SK-N-SH treated with all-trans-retinoic acid at 6 μM for 48 hours (cell line): ENCODE data around the gene FBXL13.
A peak's percentile ranks its signal among the peaks of the same experiment; 100 is the strongest.

Source experiments
- ATAC-seq: fragments of 200-7000 bp; cut with Tn5 transposase; 3 replicates; pipeline ENCODE4 v1.9.1; 2020; ENCODE audit warnings: mild to moderate bottlenecking, moderate library complexity
- ARNTL ChIP-seq: fragments of 450-650 bp; formaldehyde crosslinking; IDR thresholded peaks from 2 replicates; pipeline ENCODE4 v1.5.0; 2020; ENCODE audit warnings: low read depth, mild to moderate bottlenecking, moderate library complexity, borderline replicate concordance
- CSDC2 ChIP-seq: fragments of 250-450 bp; sonication (Bioruptor Pico); IDR thresholded peaks from 2 replicates; pipeline ENCODE4 v1.5.0; 2020; ENCODE audit warnings: mild to moderate bottlenecking, moderate library complexity
- ESRRG ChIP-seq: fragments of 250-450 bp; sonication (Bioruptor Pico); IDR thresholded peaks from 2 replicates; pipeline ENCODE4 v1.6.1; 2021; ENCODE audit warnings: mild to moderate bottlenecking
- GLIS3 ChIP-seq: fragments of 250-450 bp; sonication (Bioruptor Pico); IDR thresholded peaks from 2 replicates; pipeline ENCODE4 v1.5.0; 2020; ENCODE audit warnings: mild to moderate bottlenecking, moderate library complexity
- ISL1 ChIP-seq: fragments of 250-450 bp; sonication (Bioruptor Pico); IDR thresholded peaks from 2 replicates; pipeline ENCODE4 v2.1.2; 2022; ENCODE audit warnings: mild to moderate bottlenecking, moderate library complexity
- PPARA ChIP-seq: fragments of 250-450 bp; sonication (Bioruptor Pico); IDR thresholded peaks from 2 replicates; pipeline ENCODE4 v1.5.0; 2020; ENCODE audit warnings: mild to moderate bottlenecking, borderline replicate concordance
- RARB ChIP-seq: fragments of 250-450 bp; sonication (Bioruptor Pico); IDR thresholded peaks from 2 replicates; pipeline ENCODE4 v1.8.0; 2021; ENCODE audit warnings: mild to moderate bottlenecking, moderate library complexity
- SNAI2 ChIP-seq: fragments of 250-450 bp; sonication (Bioruptor Pico); IDR thresholded peaks from 2 replicates; pipeline ENCODE4 v1.5.0; 2020; ENCODE audit warnings: mild to moderate bottlenecking, moderate library complexity
- TCF4 ChIP-seq: fragments of 250-450 bp; sonication (Bioruptor Pico); IDR thresholded peaks from 2 replicates; pipeline ENCODE4 v1.8.0; 2021; ENCODE audit warnings: mild to moderate bottlenecking, moderate library complexity, borderline replicate concordance
- ZC3H10 ChIP-seq: fragments of 250-450 bp; sonication (Bioruptor Pico); IDR thresholded peaks from 2 replicates; pipeline ENCODE4 v1.5.1; 2021; ENCODE audit warnings: mild to moderate bottlenecking, moderate library complexity
- ZFP3 ChIP-seq: fragments of 250-450 bp; sonication (Bioruptor Pico); IDR thresholded peaks from 2 replicates; pipeline ENCODE4 v1.5.0; 2020; ENCODE audit warnings: mild to moderate bottlenecking, moderate library complexity
- ZFP30 ChIP-seq: fragments of 450-650 bp; formaldehyde crosslinking; IDR thresholded peaks from 2 replicates; pipeline ENCODE4 v1.5.0; 2022; ENCODE audit warnings: mild to moderate bottlenecking, moderate library complexity
- ZNF70 ChIP-seq: fragments of 450-650 bp; formaldehyde crosslinking; IDR thresholded peaks from 2 replicates; pipeline ENCODE4 v1.5.0; 2020; ENCODE audit warnings: mild to moderate bottlenecking, moderate library complexity
- ZNF8 ChIP-seq: fragments of 450-650 bp; formaldehyde crosslinking; IDR thresholded peaks from 2 replicates; pipeline ENCODE4 v1.5.0; 2020; ENCODE audit warnings: mild to moderate bottlenecking, moderate library complexity
- TF ChIP-seq, protein P1 (sequence below): fragments of 250-450 bp; sonication (Bioruptor Pico); IDR thresholded peaks from 2 replicates; pipeline ENCODE4 v1.5.0; 2020; ENCODE audit warnings: mild to moderate bottlenecking, moderate library complexity
- TF ChIP-seq, protein P2 (sequence below): fragments of 250-450 bp; sonication (Bioruptor Pico); IDR thresholded peaks from 2 replicates; pipeline ENCODE4 v1.5.1; 2020; ENCODE audit warnings: low read depth, mild to moderate bottlenecking, moderate library complexity
- TF ChIP-seq, protein P3 (sequence below): fragments of 250-450 bp; sonication (Bioruptor Pico); IDR thresholded peaks from 2 replicates; pipeline ENCODE4 v1.8.0; 2021; ENCODE audit warnings: low read depth, mild to moderate bottlenecking, moderate library complexity, borderline replicate concordance
- TF ChIP-seq, protein P4 (sequence below): fragments of 250-450 bp; sonication (Bioruptor Pico); IDR thresholded peaks from 2 replicates; pipeline ENCODE4 v1.5.1; 2021; ENCODE audit warnings: mild to moderate bottlenecking, moderate library complexity

The FBXL13 gene

GRCh38 chr7:103071000-103071399, 3.6 kb downstream of the FBXL13 start:
- TF ChIP-seq ARNTL (CRISPR knock-in tag) (no peak), ZNF70 (CRISPR knock-in tag) (no peak), ZFP30 (CRISPR knock-in tag) (no peak), ZC3H10 (CRISPR knock-in tag) (no peak), ZFP3 (no peak), ESRRG (no peak), PPARA (no peak), GLIS3 (CRISPR knock-in tag) (no peak), RARB (CRISPR knock-in tag) (no peak), TCF4 (CRISPR knock-in tag) (no peak)
- TF ChIP-seq, protein P1, sequence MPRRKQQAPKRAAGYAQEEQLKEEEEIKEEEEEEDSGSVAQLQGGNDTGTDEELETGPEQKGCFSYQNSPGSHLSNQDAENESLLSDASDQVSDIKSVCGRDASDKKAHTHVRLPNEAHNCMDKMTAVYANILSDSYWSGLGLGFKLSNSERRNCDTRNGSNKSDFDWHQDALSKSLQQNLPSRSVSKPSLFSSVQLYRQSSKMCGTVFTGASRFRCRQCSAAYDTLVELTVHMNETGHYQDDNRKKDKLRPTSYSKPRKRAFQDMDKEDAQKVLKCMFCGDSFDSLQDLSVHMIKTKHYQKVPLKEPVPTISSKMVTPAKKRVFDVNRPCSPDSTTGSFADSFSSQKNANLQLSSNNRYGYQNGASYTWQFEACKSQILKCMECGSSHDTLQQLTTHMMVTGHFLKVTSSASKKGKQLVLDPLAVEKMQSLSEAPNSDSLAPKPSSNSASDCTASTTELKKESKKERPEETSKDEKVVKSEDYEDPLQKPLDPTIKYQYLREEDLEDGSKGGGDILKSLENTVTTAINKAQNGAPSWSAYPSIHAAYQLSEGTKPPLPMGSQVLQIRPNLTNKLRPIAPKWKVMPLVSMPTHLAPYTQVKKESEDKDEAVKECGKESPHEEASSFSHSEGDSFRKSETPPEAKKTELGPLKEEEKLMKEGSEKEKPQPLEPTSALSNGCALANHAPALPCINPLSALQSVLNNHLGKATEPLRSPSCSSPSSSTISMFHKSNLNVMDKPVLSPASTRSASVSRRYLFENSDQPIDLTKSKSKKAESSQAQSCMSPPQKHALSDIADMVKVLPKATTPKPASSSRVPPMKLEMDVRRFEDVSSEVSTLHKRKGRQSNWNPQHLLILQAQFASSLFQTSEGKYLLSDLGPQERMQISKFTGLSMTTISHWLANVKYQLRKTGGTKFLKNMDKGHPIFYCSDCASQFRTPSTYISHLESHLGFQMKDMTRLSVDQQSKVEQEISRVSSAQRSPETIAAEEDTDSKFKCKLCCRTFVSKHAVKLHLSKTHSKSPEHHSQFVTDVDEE (CRISPR knock-in tag): no peak
- TF ChIP-seq, protein P2, sequence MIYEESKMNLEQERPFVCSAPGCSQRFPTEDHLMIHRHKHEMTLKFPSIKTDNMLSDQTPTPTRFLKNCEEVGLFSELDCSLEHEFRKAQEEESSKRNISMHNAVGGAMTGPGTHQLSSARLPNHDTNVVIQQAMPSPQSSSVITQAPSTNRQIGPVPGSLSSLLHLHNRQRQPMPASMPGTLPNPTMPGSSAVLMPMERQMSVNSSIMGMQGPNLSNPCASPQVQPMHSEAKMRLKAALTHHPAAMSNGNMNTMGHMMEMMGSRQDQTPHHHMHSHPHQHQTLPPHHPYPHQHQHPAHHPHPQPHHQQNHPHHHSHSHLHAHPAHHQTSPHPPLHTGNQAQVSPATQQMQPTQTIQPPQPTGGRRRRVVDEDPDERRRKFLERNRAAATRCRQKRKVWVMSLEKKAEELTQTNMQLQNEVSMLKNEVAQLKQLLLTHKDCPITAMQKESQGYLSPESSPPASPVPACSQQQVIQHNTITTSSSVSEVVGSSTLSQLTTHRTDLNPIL: no peak
- ATAC-seq: no peak

- TF ChIP-seq ZC3H10 (CRISPR knock-in tag): no peak
- TF ChIP-seq ISL1: no peak
- TF ChIP-seq PPARA: no peak
- TF ChIP-seq ZNF8 (CRISPR knock-in tag): no peak
- TF ChIP-seq, protein P3, sequence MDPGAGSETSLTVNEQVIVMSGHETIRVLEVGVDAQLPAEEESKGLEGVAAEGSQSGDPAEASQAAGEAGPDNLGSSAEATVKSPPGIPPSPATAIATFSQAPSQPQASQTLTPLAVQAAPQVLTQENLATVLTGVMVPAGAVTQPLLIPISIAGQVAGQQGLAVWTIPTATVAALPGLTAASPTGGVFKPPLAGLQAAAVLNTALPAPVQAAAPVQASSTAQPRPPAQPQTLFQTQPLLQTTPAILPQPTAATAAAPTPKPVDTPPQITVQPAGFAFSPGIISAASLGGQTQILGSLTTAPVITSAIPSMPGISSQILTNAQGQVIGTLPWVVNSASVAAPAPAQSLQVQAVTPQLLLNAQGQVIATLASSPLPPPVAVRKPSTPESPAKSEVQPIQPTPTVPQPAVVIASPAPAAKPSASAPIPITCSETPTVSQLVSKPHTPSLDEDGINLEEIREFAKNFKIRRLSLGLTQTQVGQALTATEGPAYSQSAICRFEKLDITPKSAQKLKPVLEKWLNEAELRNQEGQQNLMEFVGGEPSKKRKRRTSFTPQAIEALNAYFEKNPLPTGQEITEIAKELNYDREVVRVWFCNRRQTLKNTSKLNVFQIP: no peak
- no peak for TF ChIP-seq TCF4 (CRISPR knock-in tag)
- no peak for TF ChIP-seq CSDC2 (CRISPR knock-in tag)
- TF ChIP-seq, protein P4, sequence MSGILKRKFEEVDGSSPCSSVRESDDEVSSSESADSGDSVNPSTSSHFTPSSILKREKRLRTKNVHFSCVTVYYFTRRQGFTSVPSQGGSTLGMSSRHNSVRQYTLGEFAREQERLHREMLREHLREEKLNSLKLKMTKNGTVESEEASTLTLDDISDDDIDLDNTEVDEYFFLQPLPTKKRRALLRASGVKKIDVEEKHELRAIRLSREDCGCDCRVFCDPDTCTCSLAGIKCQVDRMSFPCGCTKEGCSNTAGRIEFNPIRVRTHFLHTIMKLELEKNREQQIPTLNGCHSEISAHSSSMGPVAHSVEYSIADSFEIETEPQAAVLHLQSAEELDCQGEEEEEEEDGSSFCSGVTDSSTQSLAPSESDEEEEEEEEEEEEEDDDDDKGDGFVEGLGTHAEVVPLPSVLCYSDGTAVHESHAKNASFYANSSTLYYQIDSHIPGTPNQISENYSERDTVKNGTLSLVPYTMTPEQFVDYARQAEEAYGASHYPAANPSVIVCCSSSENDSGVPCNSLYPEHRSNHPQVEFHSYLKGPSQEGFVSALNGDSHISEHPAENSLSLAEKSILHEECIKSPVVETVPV (CRISPR knock-in tag): no peak
- TF ChIP-seq, protein P1 (CRISPR knock-in tag): no peak
- ATAC-seq: no peak
Observed at GRCh38 chr7:103068414-103069403, 5.9 kb downstream of the FBXL13 start.

DNA sequence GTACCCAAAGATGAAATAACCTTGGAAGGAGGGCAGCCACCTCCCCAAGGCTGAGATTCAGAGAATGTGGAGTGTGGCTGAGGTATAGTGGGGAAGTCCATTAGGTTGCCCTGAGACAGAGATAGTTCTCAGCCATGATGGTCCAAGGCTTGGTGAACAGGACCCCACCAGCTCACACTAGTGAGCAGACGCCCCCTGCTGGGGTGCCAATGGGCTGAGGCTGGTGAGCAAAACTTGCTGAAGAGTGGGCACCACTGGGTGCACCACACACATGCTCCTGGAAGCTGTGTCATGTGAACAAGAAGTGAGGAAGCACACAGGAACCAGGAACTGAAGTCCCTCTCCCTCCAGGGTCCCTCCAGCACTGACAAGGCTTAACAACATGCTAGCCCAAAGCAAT, 8.9 kb downstream of the FBXL13 start:
- ATAC-seq: peak; percentile 83
- TF ChIP-seq SNAI2 (CRISPR knock-in tag): no peak
- TF ChIP-seq ZFP3: no peak
- no peak for TF ChIP-seq ESRRG
- no peak for TF ChIP-seq ZNF8 (CRISPR knock-in tag)
- TF ChIP-seq CSDC2 (CRISPR knock-in tag): no peak
